Memory B cell (primary cell): ENCODE data around the gene AP3S1.

ENCODE experiments used
- ATAC-seq: fragments of 150-1000 bp; cut with Tn5 transposase; 2 replicates; pipeline ENCODE4 v1.10.0; 2021; ENCODE audit warnings: low read depth, mild to moderate bottlenecking, moderate library complexity
- DNase-seq, 2 donors: peaks; one replicate each; pipeline ENCODE4 v3.0.0; 2022; ENCODE audit warnings: low spot score in 2 of 2
- H3K27ac Mint-ChIP-seq: one replicate; pipeline ENCODE4 v1.8.0; 2022; ENCODE audit warnings: mild to moderate bottlenecking, moderate library complexity, mixed read lengths
- H3K27me3 Mint-ChIP-seq: one replicate; pipeline ENCODE4 v1.8.0; 2022; ENCODE audit warnings: mixed read lengths
- H3K36me3 Mint-ChIP-seq: one replicate; pipeline ENCODE4 v1.8.0; 2022; ENCODE audit warnings: mild to moderate bottlenecking, mixed read lengths
- H3K4me1 Mint-ChIP-seq: one replicate; pipeline ENCODE4 v1.8.0; 2022; ENCODE audit warnings: mixed read lengths
- H3K4me3 Mint-ChIP-seq: one replicate; pipeline ENCODE4 v1.8.0; 2022; ENCODE audit warnings: mild to moderate bottlenecking, moderate library complexity, mixed read lengths
- H3K9me3 Mint-ChIP-seq: one replicate; pipeline ENCODE4 v1.8.0; 2022; ENCODE audit warnings: mixed read lengths

AP3S1 gene

GRCh38 chr5:115948091-115948534, 106.4 kb downstream of the AP3S1 start:
- peaks cover 4% of the 10 kb centered on the region for H3K27me3 Mint-ChIP-seq
- H3K4me3 Mint-ChIP-seq = no peak overlapping the region
- ATAC-seq (no peak), DNase-seq (no peak)
- H3K4me1 Mint-ChIP-seq = no peaks in the 10 kb centered on the region
- H3K9me3 Mint-ChIP-seq = no peaks in the 10 kb centered on the region
- no peak overlapping the region for H3K27ac Mint-ChIP-seq
- H3K36me3 Mint-ChIP-seq = no peaks in the 10 kb centered on the region

GRCh38 chr5:115949096-115949495, 107.4 kb downstream of the AP3S1 start:
- no peak overlapping the region for H3K4me3 Mint-ChIP-seq
- DNase-seq = no peak

GRCh38 chr5:115952588-115952987, 110.9 kb downstream of the AP3S1 start:
- no peaks in the 10 kb centered on the region for H3K36me3 Mint-ChIP-seq
- H3K4me3 Mint-ChIP-seq = no peak overlapping the region
- no peaks in the 10 kb centered on the region for H3K9me3 Mint-ChIP-seq
- H3K27ac Mint-ChIP-seq = no peak overlapping the region
- DNase-seq (no peak), ATAC-seq (no peak)
- H3K27me3 Mint-ChIP-seq = peaks cover 6% of the 10 kb centered on the region
- H3K4me1 Mint-ChIP-seq = no peaks in the 10 kb centered on the region

More at GRCh38 chr5:115949096-115949495, 107.4 kb downstream of the AP3S1 start:
- no peak for ATAC-seq
- peaks cover 6% of the 10 kb centered on the region for H3K27me3 Mint-ChIP-seq
- H3K27ac Mint-ChIP-seq = no peak overlapping the region
- H3K36me3 Mint-ChIP-seq = no peaks in the 10 kb centered on the region
- no peaks in the 10 kb centered on the region for H3K4me1 Mint-ChIP-seq
- no peaks in the 10 kb centered on the region for H3K9me3 Mint-ChIP-seq

- Mint-ChIP-seq H3K4me1 (no peaks in the 10 kb centered on the region), H3K4me3 (no peak overlapping the region), H3K9me3 (no peaks in the 10 kb centered on the region), H3K27ac (no peak overlapping the region), H3K36me3 (no peaks in the 10 kb centered on the region), H3K27me3 (peaks cover 7% of the 10 kb centered on the region)
- no peak for ATAC-seq
- DNase-seq = no peak
Observed at GRCh38 chr5:115954144-115954543, 112.4 kb downstream of the AP3S1 start.

- no peak for ATAC-seq
- H3K27me3 Mint-ChIP-seq = peaks cover 11% of the 10 kb centered on the region
- H3K36me3 Mint-ChIP-seq = no peaks in the 10 kb centered on the region
- H3K9me3 Mint-ChIP-seq = no peaks in the 10 kb centered on the region
- no peak overlapping the region for H3K27ac Mint-ChIP-seq
- DNase-seq = no peak
- H3K4me3 Mint-ChIP-seq = no peak overlapping the region
- peaks cover 5% of the 10 kb centered on the region for H3K4me1 Mint-ChIP-seq
Observed at GRCh38 chr5:115956957-115957356, 115.2 kb downstream of the AP3S1 start.

GRCh38 chr5:115961381-115962238, 119.9 kb downstream of the AP3S1 start:
- H3K36me3 Mint-ChIP-seq = no peaks in the 10 kb centered on the region
- H3K27me3 Mint-ChIP-seq = peaks cover 19% of the 10 kb centered on the region
- H3K4me3 Mint-ChIP-seq = peak overlapping the region; percentile 60
- H3K9me3 Mint-ChIP-seq = no peaks in the 10 kb centered on the region
- ATAC-seq (peak; percentile 47), DNase-seq (no peak)
- peaks cover 5% of the 10 kb centered on the region for H3K4me1 Mint-ChIP-seq
- H3K27ac Mint-ChIP-seq = no peak overlapping the region

GRCh38 chr5:115962239-115962564, 120.5 kb downstream of the AP3S1 start, which contains the start of gene LVRN:
Gene LVRN (plus strand): TSS chr5:115962475. CDS start chr5:115962618, 143 bp downstream.
- Mint-ChIP-seq H3K9me3 (no peaks in the 10 kb centered on the region), H3K36me3 (no peaks in the 10 kb centered on the region), H3K27ac (no peak within 1 kb of the TSS), H3K27me3 (peaks cover 19% of the 10 kb centered on the region), H3K4me1 (peaks cover 5% of the 10 kb centered on the region), H3K4me3 (peak within 1 kb of the TSS; percentile 60)
- ATAC-seq (no peak), DNase-seq (peak in 1 of 2 donors; percentile 22)

- Mint-ChIP-seq H3K27me3 (peaks cover 19% of the 10 kb centered on the region), H3K27ac (no peak overlapping the region), H3K9me3 (no peaks in the 10 kb centered on the region), H3K4me3 (peak overlapping the region; percentile 60), H3K36me3 (no peaks in the 10 kb centered on the region), H3K4me1 (peaks cover 5% of the 10 kb centered on the region)
- ATAC-seq (peak; percentile 34), DNase-seq (peak in 1 of 2 donors; percentile 18)
Observed at GRCh38 chr5:115962565-115963402, 121.0 kb downstream of the AP3S1 start.

- ATAC-seq (no peak), DNase-seq (no peak)
- H3K4me3 Mint-ChIP-seq = peak overlapping the region; percentile 22
- H3K27me3 Mint-ChIP-seq = peaks cover 21% of the 10 kb centered on the region
- no peaks in the 10 kb centered on the region for H3K9me3 Mint-ChIP-seq
- H3K27ac Mint-ChIP-seq = no peak overlapping the region
- peaks cover 5% of the 10 kb centered on the region for H3K4me1 Mint-ChIP-seq
- no peaks in the 10 kb centered on the region for H3K36me3 Mint-ChIP-seq
Observed at GRCh38 chr5:115963566-115963965, 121.8 kb downstream of the AP3S1 start.
